HG03064 (cell line): ENCODE results near the gene BCAP29.
A peak's percentile ranks its signal among the peaks of the same experiment; 100 is the strongest.
"Not testable (repeated sequence)": the region's sequence is repeated elsewhere in the genome, so short reads cannot be mapped to it uniquely, and the experiment has no call there.

Source experiments
- ATAC-seq: cut with Tn5 transposase; IDR thresholded peaks from one replicate; pipeline ENCODE4 v1.9.1; 2021; ENCODE audit warnings: low read depth; ENCODE audit not compliant: unreplicated experiment

BCAP29 gene, protein sequence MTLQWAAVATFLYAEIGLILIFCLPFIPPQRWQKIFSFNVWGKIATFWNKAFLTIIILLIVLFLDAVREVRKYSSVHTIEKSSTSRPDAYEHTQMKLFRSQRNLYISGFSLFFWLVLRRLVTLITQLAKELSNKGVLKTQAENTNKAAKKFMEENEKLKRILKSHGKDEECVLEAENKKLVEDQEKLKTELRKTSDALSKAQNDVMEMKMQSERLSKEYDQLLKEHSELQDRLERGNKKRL

DNA sequence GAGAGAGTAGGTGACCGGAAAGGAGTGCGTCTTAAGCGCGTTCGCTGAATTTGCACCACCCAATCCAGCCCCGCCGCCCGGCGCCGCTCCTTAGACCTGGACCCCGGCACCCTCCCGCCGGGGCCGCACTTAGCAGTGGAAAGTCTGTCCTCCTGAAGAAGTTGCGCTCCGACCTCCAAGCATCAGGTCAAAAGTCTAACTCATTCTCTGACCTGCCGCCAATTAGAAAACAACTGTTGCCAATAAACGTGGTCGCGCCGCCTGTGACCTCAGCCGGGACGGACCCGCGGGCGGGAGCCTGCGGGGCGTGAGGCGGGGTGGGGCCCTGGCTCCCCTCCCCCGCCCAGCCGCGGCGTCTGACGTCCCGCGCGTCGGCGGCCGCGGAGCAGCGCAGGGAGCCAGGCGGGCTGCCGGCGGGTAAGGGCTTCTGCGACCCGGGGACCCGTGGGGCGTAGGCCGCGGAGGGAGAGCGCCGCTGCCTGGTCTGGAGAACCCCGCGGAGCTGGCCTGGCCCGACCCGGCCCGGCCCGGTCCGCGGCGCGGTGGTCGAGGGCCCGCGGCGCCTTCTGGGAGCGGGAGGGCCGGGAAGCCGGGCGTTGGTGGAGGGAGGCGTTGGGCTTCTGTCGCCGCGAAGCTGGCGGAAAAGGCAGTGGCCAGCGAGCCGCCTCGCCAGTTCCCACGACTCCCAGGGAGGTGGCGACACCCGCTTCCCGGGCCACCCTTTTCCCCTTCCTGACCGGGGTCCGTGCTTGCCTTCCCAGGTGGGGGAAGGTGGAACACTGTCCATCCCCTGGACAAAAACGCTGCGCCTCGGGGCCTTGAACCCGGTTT, at the start of gene BCAP29:
Gene BCAP29 (plus strand): TSS at position 362 of the 831 bp plus-strand sequence. CDS start 527 bp downstream, outside the sequence.
- peak; percentile 87 for ATAC-seq

DNA sequence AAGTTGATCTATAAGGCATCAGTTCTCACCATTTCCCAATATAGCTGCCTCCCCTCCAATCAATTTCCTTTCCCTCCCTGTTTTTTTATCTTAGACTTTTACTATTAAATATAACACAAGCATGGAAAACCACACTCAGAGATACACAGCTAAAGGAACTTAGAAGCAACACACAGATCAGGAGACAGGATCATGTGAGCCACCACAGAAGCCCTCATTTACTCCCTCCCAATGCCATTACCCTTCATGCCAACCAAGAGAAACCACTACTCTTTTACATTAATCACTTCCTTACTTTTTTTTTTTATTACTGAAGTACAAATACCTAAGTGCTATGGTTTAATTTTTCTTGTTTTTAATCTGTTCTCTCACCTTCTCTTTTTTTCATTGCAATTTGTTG, 49.3 kb upstream of the BCAP29 start:
- ATAC-seq, result no peak

DNA sequence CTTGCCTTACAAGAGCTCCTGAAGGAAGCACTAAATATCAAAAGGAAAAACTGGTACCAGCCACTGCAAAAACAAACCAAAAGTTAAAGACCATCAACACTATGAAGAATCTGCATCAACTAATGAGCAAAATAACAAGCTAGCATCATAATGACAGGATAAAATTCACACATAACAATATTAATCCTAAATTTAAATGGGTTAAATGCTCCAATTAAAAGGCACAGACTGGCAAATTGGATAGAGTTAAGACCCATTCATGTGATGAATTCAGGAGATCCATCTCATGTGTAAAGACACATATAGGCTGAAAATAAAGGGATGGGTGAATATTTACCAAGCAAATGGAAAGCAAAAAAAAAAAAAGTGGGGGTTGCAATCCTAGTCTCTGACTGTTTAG, 45.9 kb upstream of the BCAP29 start:
- no peak for ATAC-seq

DNA sequence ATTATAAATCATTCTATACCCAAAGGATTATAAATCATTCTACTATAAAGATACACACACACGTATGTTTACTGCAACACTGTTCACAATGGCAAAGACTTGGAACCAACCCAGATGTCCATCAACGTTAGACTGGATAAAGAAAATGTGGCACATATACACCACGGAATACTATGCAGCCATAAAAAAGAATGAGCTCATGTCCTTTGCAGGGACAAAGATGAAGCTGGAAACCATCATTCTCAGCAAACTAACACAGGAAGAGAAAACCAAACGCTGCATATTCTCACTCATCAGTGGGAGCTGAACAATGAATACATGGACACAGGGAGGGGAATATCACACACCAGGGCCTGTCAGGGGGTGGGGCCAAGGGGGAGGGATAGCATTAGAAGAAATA, 42.8 kb upstream of the BCAP29 start:
- not testable (repeated sequence) for ATAC-seq

DNA sequence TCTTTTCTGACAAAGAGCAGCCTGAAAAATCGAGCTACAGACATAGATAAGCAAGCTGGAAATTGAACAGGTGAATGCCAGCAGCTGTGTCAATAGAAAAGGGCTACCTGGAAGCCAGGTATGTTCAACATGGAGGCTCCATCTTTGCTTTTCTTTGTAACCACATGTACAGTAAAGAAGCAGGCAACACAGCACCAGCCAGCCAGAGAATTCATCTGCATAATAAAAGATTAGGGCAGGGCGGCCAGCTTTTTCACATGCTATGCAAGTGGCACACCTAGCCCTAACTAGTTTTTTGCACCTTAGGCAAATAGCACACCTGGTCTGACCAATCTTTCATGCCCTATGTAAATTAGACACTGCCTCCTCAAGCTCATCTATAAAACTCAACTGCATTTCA, 42.0 kb upstream of the BCAP29 start:
- no peak for ATAC-seq

DNA sequence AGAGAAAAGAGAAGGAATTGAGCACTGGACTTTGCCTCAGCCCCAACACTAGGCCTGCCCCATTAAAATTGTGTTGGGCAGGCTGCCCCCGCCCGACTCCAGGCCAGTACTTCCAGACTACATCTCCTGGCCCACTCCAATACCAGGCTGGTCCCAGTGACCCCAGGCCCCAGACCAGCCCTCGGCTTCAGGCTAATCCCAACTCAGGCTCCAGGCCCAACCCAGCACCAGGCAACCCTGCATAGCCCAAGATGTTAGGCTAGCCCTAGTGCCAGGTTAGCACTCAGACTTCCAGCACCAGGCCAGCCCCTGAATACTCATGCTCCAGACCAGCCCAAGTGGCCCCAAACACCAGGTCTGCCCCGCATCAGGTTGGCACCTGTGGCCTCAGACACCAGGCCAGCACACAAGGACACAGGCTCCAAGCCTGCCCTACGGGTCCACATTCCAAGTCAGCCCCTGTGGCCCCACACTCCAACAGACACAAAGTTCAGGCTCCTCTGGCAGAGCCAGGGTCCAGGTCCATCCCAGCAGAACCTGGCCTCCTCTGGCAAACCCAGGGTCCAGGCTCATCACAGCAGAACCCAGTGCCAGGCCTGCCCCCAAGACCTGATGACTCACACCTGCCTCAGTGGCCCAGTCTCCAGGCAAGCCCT, 36.6 kb upstream of the BCAP29 start:
- no peak for ATAC-seq

DNA sequence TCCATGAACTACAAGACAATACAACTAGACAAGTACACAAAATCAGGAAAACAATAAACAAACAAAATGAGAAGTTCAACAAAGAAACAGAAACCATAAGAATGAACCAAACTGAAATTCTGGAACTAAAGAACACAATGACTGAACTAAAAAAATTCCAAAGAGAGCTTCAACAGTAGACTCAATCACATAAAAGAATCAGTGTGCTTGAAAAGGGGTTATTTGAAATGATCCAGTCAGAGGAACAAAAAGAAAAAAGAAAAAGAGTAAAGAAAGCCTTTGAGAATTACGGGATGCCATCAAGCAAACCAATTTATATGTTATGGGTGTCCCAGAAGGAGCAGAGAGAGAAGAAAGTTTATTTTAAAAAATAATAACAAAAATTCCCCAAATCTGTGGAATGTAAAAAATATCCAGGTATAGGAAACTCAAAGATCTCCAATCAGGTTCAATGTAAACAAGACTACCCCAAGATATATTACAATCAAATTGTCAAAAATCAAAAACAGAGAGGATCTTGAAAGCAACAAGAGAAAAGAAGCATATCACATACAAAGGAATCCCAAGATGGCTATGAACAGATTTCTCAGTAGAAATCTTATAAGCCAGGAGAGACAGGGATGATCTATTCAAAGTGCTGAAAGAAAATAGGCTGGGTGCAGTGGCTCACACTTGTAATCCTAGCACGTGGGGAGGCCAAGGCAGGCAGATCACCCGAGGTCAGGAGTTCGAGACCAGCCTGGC, 35.0 kb upstream of the BCAP29 start:
- no peak for ATAC-seq

DNA sequence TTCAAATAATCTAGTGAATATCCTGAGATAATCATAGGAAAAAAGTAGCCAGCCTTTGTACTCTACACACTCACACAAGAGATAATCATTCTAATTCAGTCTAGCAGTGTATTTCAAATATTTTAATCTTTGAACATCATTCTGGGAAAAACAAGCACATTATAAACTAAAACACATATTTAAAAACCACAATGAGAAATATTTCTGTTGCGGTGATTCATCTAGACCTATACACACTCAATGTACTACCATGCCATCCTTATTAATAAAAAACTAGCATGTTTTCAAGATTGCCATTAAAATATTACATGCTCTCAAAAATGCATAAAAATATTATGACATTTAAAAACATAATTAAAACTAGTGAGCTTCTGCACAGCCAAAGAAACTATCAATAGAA, 28.1 kb upstream of the BCAP29 start:
- ATAC-seq, result no peak

DNA sequence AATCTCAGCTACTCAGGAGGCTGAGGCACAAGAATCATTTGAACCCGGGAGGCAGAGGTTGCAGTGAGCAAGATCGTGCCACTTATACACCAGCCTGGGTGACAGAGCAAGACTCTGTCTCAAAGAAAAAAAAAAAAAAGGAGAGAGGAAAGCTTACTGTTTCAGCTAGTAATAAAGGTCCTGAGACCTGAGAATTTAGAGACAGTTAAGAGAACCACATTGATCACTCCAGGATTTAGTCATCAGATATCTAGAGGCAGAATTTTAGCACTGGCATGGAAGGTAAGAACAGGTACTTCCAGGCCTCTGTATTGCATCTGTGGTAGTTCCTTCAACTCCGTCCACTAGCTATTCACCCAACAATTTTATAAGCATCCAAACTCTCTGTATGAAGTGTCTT, 24.2 kb upstream of the BCAP29 start:
- ATAC-seq, result no peak

DNA sequence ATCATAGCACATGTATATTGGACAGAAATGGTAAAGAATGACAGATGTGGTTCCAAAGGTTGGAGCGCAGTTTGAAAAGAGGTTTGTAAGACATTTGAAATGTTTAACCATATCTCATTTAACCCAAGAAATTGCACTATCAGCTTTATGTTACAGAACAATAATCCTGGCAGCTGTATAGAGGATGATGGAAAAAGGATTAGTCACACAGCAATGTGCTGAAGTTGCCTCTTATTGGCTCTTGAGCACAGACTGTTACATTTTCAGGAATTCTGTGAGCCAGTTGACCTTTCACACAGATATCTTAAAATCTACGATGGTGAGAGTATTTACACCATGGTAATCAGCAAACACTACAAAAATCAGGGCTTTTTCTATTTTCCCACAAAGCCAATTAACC, 20.2 kb upstream of the BCAP29 start:
- no peak for ATAC-seq

DNA sequence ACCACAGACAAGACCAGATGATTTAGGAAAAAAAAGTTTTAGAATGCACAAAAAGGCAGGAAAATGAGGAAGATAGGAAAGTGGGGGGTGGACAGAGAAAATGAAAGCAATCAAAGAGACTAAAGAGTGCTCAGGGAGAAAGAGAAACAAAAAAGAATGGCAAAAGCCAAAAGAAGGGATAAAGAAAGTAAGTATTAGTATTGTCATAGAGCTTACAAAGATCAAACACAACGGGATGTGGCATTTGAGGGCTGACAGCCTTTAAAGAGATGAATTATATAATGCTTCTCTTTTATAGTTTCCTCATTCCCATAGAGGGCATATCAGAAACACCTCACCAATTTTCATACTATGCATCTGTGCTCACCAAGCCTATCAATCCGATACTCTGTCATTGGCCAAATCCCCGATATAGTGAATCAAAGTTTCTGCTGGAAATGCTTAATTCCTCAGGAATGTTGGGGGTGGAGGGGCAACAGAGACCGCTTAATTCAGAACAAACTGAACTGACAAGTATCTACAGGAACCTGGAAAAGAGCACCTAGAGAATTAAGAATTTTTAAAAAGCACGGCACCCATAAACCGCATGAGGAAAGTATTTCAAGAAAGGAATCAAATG, 19.0 kb upstream of the BCAP29 start:
- ATAC-seq, result no peak

DNA sequence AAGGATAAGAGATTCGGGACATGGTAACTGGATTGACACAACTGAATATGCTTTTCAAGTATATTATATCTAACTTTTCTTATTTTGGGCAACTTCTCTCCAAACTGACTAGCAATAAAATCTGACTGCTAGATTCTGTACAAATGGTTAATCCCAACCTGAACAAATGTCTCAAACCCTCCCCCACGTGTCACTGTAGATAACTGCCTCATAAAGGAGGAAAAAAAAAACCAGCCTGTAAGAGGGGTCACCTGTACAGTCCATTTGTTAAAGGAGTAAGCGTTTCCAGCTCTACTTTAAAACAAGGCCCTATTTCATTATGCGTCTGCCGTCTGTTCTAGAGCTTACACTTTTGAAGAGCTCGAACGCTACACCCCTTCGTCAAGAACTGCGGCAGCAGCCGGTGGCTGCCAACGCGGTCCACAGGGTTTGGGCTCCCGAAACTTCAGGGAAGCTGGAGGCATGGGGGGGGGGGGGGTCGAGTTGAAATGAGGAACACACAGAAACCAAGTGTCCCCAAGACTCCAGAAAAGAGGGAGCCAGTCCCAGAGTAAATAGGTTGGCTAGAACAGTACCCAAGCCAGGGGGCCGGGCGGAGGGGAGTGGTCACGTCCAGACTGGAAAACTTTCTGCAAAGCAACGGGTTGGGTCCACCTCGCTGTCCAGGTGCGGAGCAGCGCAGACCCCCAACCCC, 16.8 kb upstream of the BCAP29 start:
- peak; percentile 55 for ATAC-seq

DNA sequence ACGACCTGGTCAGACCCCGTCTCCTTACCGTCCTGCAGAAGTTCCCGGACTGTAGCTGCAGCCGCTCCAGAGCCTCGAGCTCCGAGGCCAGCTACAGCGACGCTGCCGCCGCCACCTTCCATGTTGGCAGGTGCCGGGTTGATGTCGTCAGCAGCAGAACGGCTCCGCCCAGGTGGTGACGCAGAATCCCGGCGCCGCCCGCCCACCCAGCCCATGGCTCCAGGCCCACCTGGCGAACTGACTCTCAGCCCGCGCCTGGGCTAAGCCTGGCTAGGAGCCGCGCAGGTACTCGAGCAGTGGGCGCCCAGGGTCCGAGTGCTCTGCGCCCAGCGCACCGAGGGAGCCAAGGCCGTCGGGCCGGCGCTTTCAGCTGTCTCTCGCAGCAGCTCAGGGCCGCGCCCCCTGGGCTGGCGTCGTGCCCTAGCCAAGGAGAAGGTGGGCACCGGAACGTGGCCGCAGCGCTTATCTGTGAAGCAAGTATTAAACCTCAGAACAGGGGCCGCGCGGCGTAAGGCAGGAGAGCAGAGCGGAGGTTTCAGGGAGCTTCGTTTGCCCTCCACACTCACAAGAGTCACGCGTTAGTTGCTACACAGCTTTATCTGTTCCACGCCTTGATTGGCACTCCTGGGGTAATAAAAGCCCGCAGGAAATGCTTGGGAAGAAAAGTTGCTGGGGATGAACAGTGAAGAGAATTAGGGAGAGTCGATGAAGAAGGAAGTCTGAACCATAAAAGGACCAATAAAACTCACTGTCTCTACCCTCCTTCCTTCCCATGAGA, 16.1 kb upstream of the BCAP29 start, which contains the start of the genes COG5 and DUS4L:
Gene COG5 (minus strand): TSS at position 146 of the 778 bp plus-strand sequence. CDS start 24 bp downstream, at position 122.
Gene DUS4L (plus strand): TSS at position 197 of the 778 bp plus-strand sequence. CDS start 3,100 bp downstream, outside the sequence.
- peak; percentile 96 for ATAC-seq

DNA sequence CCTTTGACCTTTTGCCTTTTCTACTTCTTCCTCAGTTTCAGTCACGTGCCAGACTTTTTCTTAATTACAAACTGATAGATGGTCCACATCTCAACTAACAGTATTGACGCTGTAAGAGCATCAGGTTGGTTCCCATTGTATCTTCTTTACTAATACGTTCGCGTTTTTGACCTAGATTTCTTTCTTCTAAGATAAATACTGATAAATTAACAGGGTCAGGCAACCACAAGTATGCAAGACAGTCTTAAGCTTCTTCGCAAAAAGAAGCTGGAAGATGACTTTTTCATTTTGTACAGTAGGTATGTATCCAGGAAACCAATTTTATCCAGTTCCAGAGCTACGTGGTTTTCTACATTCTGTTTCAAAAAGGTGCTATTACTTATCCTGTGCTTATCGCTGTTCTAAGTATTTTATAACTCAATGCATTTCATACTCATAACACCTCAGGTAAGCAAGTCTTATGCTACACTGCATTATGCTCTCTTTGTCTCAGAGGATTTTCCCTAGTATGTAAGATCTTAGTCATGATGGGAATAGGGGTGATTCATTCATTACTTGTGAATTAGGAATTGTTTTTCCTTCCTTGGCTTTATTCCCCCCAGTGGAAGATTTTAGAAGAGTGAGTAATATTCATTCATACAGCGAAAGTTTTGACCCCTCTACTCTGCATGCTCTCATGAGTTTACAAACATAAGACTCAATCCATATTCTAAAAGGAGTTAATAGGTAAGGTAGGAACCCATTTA, 15.3 kb upstream of the BCAP29 start:
- no peak for ATAC-seq

DNA sequence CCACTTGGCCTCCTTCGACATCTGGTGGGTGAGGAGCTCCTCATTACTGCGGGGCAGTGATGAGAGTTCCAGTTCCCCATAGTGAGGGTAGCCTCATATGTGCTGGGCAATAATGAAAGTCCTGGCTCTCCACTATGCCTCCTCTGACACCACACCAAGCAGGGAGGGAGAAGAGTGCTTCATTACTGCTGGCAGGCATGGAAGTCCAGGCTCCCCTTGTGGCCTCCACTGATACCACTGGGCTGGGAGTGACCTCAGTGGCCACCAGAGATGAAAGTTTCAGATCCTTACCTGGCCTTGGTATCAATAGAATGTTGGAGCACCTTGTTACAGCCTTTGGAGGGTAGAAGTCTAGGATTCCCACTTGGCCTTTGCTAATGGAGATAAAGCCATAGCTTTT, 9.7 kb upstream of the BCAP29 start:
- no peak for ATAC-seq

DNA sequence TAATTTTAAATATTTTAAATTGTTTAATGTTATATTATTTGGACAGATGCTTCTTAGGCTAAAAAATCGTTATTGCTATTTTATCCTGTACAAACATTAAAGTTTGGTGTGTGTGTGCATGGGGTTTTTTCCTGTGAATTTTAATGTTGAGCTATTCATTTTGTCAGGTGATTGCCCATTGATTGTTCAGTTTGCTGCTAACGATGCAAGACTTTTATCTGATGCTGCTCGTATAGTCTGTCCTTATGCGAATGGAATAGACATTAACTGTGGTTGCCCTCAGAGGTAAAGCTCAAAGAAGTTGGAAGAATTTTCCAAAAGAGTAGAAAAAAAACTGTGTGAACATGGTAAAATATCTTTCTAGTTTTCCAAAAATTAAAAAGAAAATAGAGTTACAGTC, 6.5 kb upstream of the BCAP29 start:
- ATAC-seq, result no peak

DNA sequence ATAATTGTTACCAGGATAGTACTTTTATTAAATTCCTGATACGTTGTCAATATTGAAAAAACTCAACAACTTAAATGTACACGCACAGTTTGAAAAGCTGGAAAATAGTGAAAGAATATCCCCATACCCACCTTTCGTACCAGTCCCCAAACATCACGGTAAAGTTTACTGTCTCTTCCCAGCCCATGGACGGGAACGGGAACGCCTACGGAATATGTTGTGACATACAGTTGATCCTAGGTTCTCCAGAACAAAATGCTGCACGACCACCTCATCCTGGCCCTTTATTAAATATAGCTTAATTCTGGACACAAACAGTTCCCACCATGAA, 527 bp upstream of the BCAP29 start:
- no peak for ATAC-seq

DNA sequence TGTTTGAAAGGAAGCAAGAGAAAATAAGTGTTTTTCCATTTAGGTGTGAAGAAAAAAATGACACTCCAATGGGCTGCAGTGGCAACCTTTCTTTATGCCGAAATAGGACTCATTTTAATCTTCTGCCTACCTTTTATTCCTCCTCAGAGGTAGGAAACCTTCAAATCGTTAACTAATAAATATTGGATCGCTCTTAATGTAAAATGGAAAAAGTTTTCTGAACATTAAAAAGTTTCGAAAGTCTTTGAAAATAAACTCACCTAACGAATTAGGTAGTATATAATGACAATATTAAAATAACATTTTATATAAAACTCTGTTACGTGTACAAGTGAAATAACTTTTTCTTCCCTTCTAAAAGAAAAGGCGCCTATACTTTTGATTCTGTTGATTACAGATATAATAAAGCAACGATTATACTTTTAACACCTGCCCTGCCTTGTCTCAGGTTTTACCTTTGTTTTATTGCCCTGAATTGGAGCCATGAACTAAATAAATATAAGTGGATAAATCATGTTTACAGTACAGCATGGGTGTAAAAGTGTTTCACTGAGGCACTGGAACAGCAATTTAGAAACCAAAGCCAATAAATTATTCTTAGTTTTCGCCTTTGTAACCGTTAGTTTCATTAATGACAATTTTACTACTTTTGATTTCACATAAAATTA, 804 bp downstream of the BCAP29 start:
- no peak for ATAC-seq
